Nephron progenitor cell (in vitro differentiated cells): Measurements from ENCODE around the gene TYMS.

Experiments
- DNase-seq: peaks from one replicate; pipeline ENCODE4 v3.0.0; 2021
- H3K27ac Mint-ChIP-seq: 2 replicates; pipeline ENCODE4 v1.8.0; 2021; ENCODE audit warnings: mild to moderate bottlenecking, moderate library complexity, mixed read lengths
- H3K27me3 Mint-ChIP-seq: 2 replicates; pipeline ENCODE4 v1.8.0; 2021; ENCODE audit warnings: mild to moderate bottlenecking, low read depth, mixed read lengths; ENCODE audit not compliant: poor library complexity
- H3K36me3 Mint-ChIP-seq: 2 replicates; pipeline ENCODE4 v1.8.0; 2021; ENCODE audit warnings: low read depth, mixed read lengths
- H3K4me1 Mint-ChIP-seq: 2 replicates; pipeline ENCODE4 v1.8.0; 2021; ENCODE audit warnings: mixed read lengths
- H3K4me3 Mint-ChIP-seq: 2 replicates; pipeline ENCODE4 v1.8.0; 2021; ENCODE audit warnings: mild to moderate bottlenecking, moderate library complexity, mixed read lengths
- H3K9me3 Mint-ChIP-seq: 2 replicates; pipeline ENCODE4 v1.8.0; 2021; ENCODE audit warnings: mild to moderate bottlenecking, moderate library complexity, mixed read lengths
- TF ChIP-seq, protein P1 (sequence below): fragments of 200-600 bp; sonication (generic); IDR thresholded peaks from 2 replicates; pipeline ENCODE4 v1.5.0; 2021; ENCODE audit warnings: antibody characterized with exemption

The TYMS gene

GRCh38 chr18:621291-622043, 36.0 kb upstream of the TYMS start:
- peak; percentile 29 for DNase-seq
- Mint-ChIP-seq H3K36me3 (no peaks in the 10 kb centered on the region), H3K27me3 (peaks cover 3% of the 10 kb centered on the region), H3K27ac (no peak overlapping the region), H3K4me1 (peaks cover 23% of the 10 kb centered on the region), H3K4me3 (no peak overlapping the region), H3K9me3 (no peaks in the 10 kb centered on the region)
- TF ChIP-seq, protein P1, sequence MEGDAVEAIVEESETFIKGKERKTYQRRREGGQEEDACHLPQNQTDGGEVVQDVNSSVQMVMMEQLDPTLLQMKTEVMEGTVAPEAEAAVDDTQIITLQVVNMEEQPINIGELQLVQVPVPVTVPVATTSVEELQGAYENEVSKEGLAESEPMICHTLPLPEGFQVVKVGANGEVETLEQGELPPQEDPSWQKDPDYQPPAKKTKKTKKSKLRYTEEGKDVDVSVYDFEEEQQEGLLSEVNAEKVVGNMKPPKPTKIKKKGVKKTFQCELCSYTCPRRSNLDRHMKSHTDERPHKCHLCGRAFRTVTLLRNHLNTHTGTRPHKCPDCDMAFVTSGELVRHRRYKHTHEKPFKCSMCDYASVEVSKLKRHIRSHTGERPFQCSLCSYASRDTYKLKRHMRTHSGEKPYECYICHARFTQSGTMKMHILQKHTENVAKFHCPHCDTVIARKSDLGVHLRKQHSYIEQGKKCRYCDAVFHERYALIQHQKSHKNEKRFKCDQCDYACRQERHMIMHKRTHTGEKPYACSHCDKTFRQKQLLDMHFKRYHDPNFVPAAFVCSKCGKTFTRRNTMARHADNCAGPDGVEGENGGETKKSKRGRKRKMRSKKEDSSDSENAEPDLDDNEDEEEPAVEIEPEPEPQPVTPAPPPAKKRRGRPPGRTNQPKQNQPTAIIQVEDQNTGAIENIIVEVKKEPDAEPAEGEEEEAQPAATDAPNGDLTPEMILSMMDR, result no peak

- H3K9me3 Mint-ChIP-seq, result no peaks in the 10 kb centered on the region
- TF ChIP-seq, protein P1, result no peak
- no peak overlapping the region for H3K4me3 Mint-ChIP-seq
- peaks cover 21% of the 10 kb centered on the region for H3K4me1 Mint-ChIP-seq
- peaks cover 3% of the 10 kb centered on the region for H3K27me3 Mint-ChIP-seq
- no peak for DNase-seq
- no peak overlapping the region for H3K27ac Mint-ChIP-seq
- H3K36me3 Mint-ChIP-seq, result no peaks in the 10 kb centered on the region
These were observed 35.2 kb upstream of the TYMS start for GRCh38 chr18:622289-622688.

DNA sequence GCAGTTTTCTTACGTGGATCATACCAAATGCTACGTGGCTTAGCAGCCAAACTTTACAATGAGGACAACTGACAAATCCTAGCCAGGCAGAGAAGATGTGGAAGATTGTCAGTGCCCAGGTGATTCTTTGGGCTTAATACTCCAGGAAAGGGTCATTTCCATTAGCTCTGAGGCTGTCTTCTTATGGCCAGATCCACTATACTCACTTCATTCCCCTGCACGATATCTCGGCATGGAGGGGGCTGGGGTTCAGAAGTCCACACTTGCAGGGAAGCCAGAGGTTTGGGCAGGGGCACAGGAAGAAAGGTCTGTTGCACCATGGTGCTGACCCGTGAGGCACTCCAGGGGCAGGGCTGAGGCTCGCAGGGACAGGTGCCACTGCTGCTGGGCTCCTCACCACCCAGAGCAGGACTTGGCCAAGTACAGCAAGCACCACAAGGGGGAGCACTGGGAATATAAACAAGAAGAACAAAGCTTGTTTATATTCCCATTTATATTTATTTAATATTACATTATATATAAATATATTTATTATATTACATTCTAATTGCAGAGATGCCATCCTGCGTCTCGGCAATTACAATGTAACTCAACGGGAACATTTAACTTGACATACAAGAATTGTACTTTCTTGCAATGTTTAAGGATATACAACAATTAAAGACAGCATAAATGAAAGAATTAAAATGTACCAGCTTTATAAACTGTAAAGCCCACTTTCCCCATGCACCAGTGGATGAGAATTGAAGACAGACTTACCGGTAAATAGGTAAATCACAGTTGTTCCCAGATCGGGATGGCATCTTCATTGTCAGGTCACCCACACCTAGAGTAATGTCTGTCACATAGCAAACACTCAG, 33.5 kb upstream of the TYMS start:
- peaks cover 3% of the 10 kb centered on the region for H3K27me3 Mint-ChIP-seq
- H3K4me3 Mint-ChIP-seq, result no peak overlapping the region
- TF ChIP-seq, protein P1, result peak; percentile 75

GRCh38 chr18:627231-627630, 30.2 kb upstream of the TYMS start:
- H3K4me3 Mint-ChIP-seq, result no peak overlapping the region

More for the DNA sequence above, 33.5 kb upstream of the TYMS start:
- Mint-ChIP-seq H3K9me3 (no peaks in the 10 kb centered on the region), H3K27ac (no peak overlapping the region), H3K36me3 (no peaks in the 10 kb centered on the region), H3K4me1 (peaks cover 13% of the 10 kb centered on the region)
- peak; percentile 73 for DNase-seq

GRCh38 chr18:629269-630150, 27.9 kb upstream of the TYMS start:
- no peaks in the 10 kb centered on the region for H3K27me3 Mint-ChIP-seq
- DNase-seq, result no peak
- no peak overlapping the region for H3K4me3 Mint-ChIP-seq
- TF ChIP-seq, protein P1, result peak; percentile 10
- H3K4me1 Mint-ChIP-seq, result no peaks in the 10 kb centered on the region
- H3K36me3 Mint-ChIP-seq, result peaks cover 9% of the 10 kb centered on the region
- H3K27ac Mint-ChIP-seq, result no peak overlapping the region
- peaks cover 3% of the 10 kb centered on the region for H3K9me3 Mint-ChIP-seq

More at GRCh38 chr18:627231-627630, 30.2 kb upstream of the TYMS start:
- TF ChIP-seq, protein P1, result no peak
- Mint-ChIP-seq H3K27me3 (peaks cover 3% of the 10 kb centered on the region), H3K4me1 (no peaks in the 10 kb centered on the region), H3K27ac (no peak overlapping the region), H3K9me3 (peaks cover 3% of the 10 kb centered on the region), H3K36me3 (peaks cover 9% of the 10 kb centered on the region)
- DNase-seq, result no peak
